Astrocyte of the spinal cord (primary cell): ENCODE measurements around the gene MZB1.
"Not testable (repeated sequence)": the region's sequence is repeated elsewhere in the genome, so short reads cannot be mapped to it uniquely, and the experiment has no call there.

Experiments used
- DNase-seq: peaks from one replicate; pipeline ENCODE4 v3.0.0; 2011; ENCODE audit warnings: low read depth, low spot score
- H3K4me3 ChIP-seq: 2 replicates; pipeline ENCODE4 v1.5.1; 2011; ENCODE audit warnings: low read depth, mild to moderate bottlenecking, low read length, moderate library complexity
- CTCF ChIP-seq: IDR thresholded peaks from 2 replicates; pipeline ENCODE4 v1.5.1; 2012; ENCODE audit warnings: low read depth, mild to moderate bottlenecking, low read length, inconsistent platforms
- in situ Hi-C: cut with HindIII; loops from 2 replicates; pipeline ENCODE4 v1.10.0; 2017; ENCODE audit warnings: low sequenced_read_pairs

The MZB1 gene

GRCh38 chr5:139368613-139369012 is 21.1 kb downstream of the MZB1 start:
- DNase-seq = peak; percentile 19
- in situ Hi-C loops = no loop called here
- TF ChIP-seq CTCF = no peak
- no peak overlapping the region for H3K4me3 ChIP-seq

GRCh38 chr5:139364466-139364865 is 25.2 kb downstream of the MZB1 start:
- no peak for TF ChIP-seq CTCF
- in situ Hi-C loops = no loop called here
- no peak overlapping the region for H3K4me3 ChIP-seq
- no peak for DNase-seq

GRCh38 chr5:139363937-139364336 is 25.8 kb downstream of the MZB1 start:
- no peak for DNase-seq
- in situ Hi-C loops = no loop called here
- TF ChIP-seq CTCF = no peak
- no peak overlapping the region for H3K4me3 ChIP-seq

GRCh38 chr5:139361835-139362429 is 27.8 kb downstream of the MZB1 start:
- H3K4me3 ChIP-seq = no peak overlapping the region
- in situ Hi-C loops = no loop called here
- DNase-seq = no peak
- TF ChIP-seq CTCF = no peak

GRCh38 chr5:139360384-139360783 is 29.3 kb downstream of the MZB1 start:
- DNase-seq = no peak
- TF ChIP-seq CTCF = no peak
- in situ Hi-C loops = no loop called here
- no peak overlapping the region for H3K4me3 ChIP-seq

- in situ Hi-C loops = no loop called here
- TF ChIP-seq CTCF = no peak
- DNase-seq = no peak
Observed at GRCh38 chr5:139358064-139358463, 31.6 kb downstream of the MZB1 start.

GRCh38 chr5:139355900-139356299 is 33.8 kb downstream of the MZB1 start:
- H3K4me3 ChIP-seq, in situ Hi-C loops, DNase-seq: not testable (repeated sequence)

More at GRCh38 chr5:139358064-139358463, 31.6 kb downstream of the MZB1 start:
- no peak overlapping the region for H3K4me3 ChIP-seq
